ENCODE measurements around the gene MTERF2. TPM values are rescaled to one million over a fixed set of nuclear protein-coding genes. Genes with fewer than 3 reads are reported as not detected.
A peak's percentile ranks its signal among the peaks of the same experiment; 100 is the strongest.

The MTERF2 gene
- total and polyA plus RNA-seq, 5 donors from 2014 or later, result 7.3 to 12.0 (median 9.9) TPM

GRCh38 chr12:106976668-106977067 is 10.3 kb downstream of the MTERF2 start:
- Mint-ChIP-seq H3K27me3 (no peaks in the 10 kb centered on the region), H3K36me3 (peaks cover 13% of the 10 kb centered on the region), H3K4me3 (no peak overlapping the region), H3K4me1 (peaks cover 4 to 18% (median 14%) of the 10 kb centered on the region in 4 donors), H3K9me3 (no peaks in the 10 kb centered on the region), H3K27ac (no peak overlapping the region)
- ATAC-seq (ENCODE audit: low read depth in 2 of 2) (no peak), DNase-seq (no peak)
- no peaks in the 10 kb centered on the region for H3K9me3 ChIP-seq (ENCODE audit: control insufficient read depth in 2 of 2, low read length in 2 of 2)
- no peaks in the 10 kb centered on the region for H3K4me1 ChIP-seq (ENCODE audit: control insufficient read depth, insufficient read depth, low read length, poor library complexity, severe bottlenecking)
- no peaks in the 10 kb centered on the region for H3K27me3 ChIP-seq (ENCODE audit: control insufficient read depth, insufficient read depth, low read length)
- peaks cover 12% of the 10 kb centered on the region for H3K36me3 ChIP-seq (ENCODE audit: control insufficient read depth, insufficient read depth, low read length)
- no peak overlapping the region for H3K4me3 ChIP-seq (ENCODE audit: low read depth, low read length)
- no peak overlapping the region for H3K27ac ChIP-seq (ENCODE audit: insufficient read depth, low read length, poor library complexity, severe bottlenecking)

DNA sequence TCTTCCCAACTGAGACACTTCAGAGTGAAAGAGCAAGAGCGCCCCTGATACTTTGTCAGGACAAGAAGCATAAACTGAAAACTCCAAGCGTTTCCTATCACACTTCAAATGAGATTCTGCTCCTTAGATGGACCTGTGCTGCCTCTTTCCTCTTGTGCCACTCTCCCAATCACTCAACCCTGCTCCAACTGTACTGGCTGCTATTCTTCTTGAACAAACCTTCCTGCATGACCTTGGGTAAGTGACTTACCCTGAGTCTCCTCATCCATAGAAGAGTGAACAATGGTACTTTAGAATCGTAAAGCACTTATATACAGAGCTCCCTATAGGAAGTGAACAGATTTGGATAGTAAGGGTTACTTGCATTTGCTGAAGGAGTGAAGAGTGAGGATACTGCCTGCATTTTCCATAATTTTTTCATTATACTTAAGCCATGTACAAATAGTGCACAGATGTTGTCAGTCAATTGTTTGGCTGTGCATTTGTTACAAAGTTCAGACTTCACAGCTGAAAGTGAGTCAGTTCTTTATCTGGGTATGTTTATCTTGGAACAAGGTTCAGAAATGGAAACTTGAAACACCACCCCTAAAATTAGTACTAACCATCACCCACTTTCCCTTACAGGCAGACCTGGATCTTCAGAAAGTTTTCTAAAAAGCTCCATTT is 10.8 kb downstream of the MTERF2 start:
- Histone ChIP-seq H3K4me1 (ENCODE audit: control insufficient read depth, insufficient read depth, low read length, poor library complexity, severe bottlenecking) (no peaks in the 10 kb centered on the region), H3K27me3 (ENCODE audit: control insufficient read depth, insufficient read depth, low read length) (no peaks in the 10 kb centered on the region), H3K36me3 (ENCODE audit: control insufficient read depth, insufficient read depth, low read length) (peaks cover 16% of the 10 kb centered on the region), H3K4me3 (ENCODE audit: low read depth, low read length) (no peak overlapping the region), H3K9me3 (ENCODE audit: control insufficient read depth in 2 of 2, low read length in 2 of 2) (no peaks in the 10 kb centered on the region), H3K27ac (ENCODE audit: insufficient read depth, low read length, poor library complexity, severe bottlenecking) (no peak overlapping the region)
- Mint-ChIP-seq H3K27ac (no peak overlapping the region), H3K36me3 (peaks cover 18% of the 10 kb centered on the region), H3K9me3 (no peaks in the 10 kb centered on the region), H3K4me1 (peaks cover 4 to 19% (median 15%) of the 10 kb centered on the region in 4 donors), H3K4me3 (no peak overlapping the region), H3K27me3 (no peaks in the 10 kb centered on the region)
- DNase-seq (no peak), ATAC-seq (ENCODE audit: low read depth in 2 of 2) (no peak)

DNA sequence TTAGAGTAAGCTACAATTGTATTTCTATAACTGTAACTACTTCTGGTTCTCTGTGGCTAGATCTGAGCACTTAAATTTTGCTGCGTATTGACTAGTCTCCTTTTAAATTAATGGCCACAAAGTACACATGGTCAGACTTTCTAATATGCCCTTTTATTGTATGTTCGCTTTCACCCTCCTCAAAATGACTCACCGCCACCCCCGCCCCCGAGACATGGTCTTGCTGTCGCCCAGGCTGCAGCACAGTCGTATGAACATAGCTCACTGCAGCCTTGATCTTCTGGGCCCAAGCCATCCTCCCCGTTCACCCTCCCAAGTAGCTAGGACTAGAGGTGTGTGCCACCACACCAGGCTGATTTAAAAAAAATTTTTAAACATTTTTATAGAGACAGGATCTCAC is 11.8 kb downstream of the MTERF2 start:
- peaks cover 21% of the 10 kb centered on the region for H3K36me3 ChIP-seq (ENCODE audit: control insufficient read depth, insufficient read depth, low read length)
- no peak overlapping the region for H3K4me3 ChIP-seq (ENCODE audit: low read depth, low read length)
- no peaks in the 10 kb centered on the region for H3K4me1 ChIP-seq (ENCODE audit: control insufficient read depth, insufficient read depth, low read length, poor library complexity, severe bottlenecking)
- peak overlapping the region; percentile 8 to 80 (median 12) for H3K27ac Mint-ChIP-seq
- H3K9me3 Mint-ChIP-seq, result no peaks in the 10 kb centered on the region
- DNase-seq (no peak), ATAC-seq (ENCODE audit: low read depth in 2 of 2) (no peak)
- no peaks in the 10 kb centered on the region for H3K9me3 ChIP-seq (ENCODE audit: control insufficient read depth in 2 of 2, low read length in 2 of 2)
- H3K36me3 Mint-ChIP-seq, result peaks cover 22% of the 10 kb centered on the region
- no peaks in the 10 kb centered on the region for H3K27me3 Mint-ChIP-seq
- no peak overlapping the region for H3K4me3 Mint-ChIP-seq
- no peaks in the 10 kb centered on the region for H3K27me3 ChIP-seq (ENCODE audit: control insufficient read depth, insufficient read depth, low read length)
- peaks cover 4 to 24% (median 19%) of the 10 kb centered on the region in 4 donors for H3K4me1 Mint-ChIP-seq
- H3K27ac ChIP-seq (ENCODE audit: insufficient read depth, low read length, poor library complexity, severe bottlenecking), result no peak overlapping the region

GRCh38 chr12:106974511-106974910 is 12.4 kb downstream of the MTERF2 start:
- Mint-ChIP-seq H3K27ac (peak overlapping the region in 2 of 3 donors; percentile 12 to 28), H3K36me3 (peaks cover 22% of the 10 kb centered on the region), H3K9me3 (no peaks in the 10 kb centered on the region), H3K4me1 (peaks cover 4 to 24% (median 19%) of the 10 kb centered on the region in 4 donors), H3K4me3 (no peak overlapping the region), H3K27me3 (no peaks in the 10 kb centered on the region)
- H3K27ac ChIP-seq (ENCODE audit: insufficient read depth, low read length, poor library complexity, severe bottlenecking), result no peak overlapping the region
- peaks cover 21% of the 10 kb centered on the region for H3K36me3 ChIP-seq (ENCODE audit: control insufficient read depth, insufficient read depth, low read length)
- no peak overlapping the region for H3K4me3 ChIP-seq (ENCODE audit: low read depth, low read length)
- no peaks in the 10 kb centered on the region for H3K27me3 ChIP-seq (ENCODE audit: control insufficient read depth, insufficient read depth, low read length)
- no peak for DNase-seq
- no peak for ATAC-seq (ENCODE audit: low read depth in 2 of 2)
- H3K4me1 ChIP-seq (ENCODE audit: control insufficient read depth, insufficient read depth, low read length, poor library complexity, severe bottlenecking), result no peaks in the 10 kb centered on the region
- no peaks in the 10 kb centered on the region for H3K9me3 ChIP-seq (ENCODE audit: control insufficient read depth in 2 of 2, low read length in 2 of 2)

DNA sequence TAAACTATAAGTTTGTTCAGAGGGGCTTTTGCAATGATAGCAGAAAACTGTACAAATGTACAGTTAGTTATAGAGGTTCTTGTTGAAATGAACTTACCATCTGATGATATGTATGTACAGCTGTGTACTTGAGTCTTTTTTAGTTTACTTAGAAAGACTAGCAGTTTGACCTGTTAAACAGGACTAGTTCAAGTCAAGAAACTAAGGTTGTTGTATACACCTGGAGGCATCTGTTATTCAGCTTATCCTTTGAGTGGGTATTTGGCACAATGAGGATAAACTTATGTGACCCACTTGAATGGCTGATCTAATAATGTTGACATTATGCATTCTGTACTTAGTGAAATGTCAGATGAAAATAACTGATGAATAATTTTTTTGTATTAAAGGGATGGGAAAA is 13.4 kb downstream of the MTERF2 start:
- H3K27ac Mint-ChIP-seq, result no peak overlapping the region

GRCh38 chr12:106971065-106971464 is 15.9 kb downstream of the MTERF2 start:
- no peaks in the 10 kb centered on the region for H3K27me3 Mint-ChIP-seq
- no peak for ATAC-seq (ENCODE audit: low read depth in 2 of 2)
- peaks cover 35% of the 10 kb centered on the region for H3K36me3 Mint-ChIP-seq
- H3K36me3 ChIP-seq (ENCODE audit: control insufficient read depth, insufficient read depth, low read length), result peaks cover 35% of the 10 kb centered on the region
- no peak overlapping the region for H3K4me3 ChIP-seq (ENCODE audit: low read depth, low read length)
- no peak overlapping the region for H3K4me3 Mint-ChIP-seq
- H3K9me3 Mint-ChIP-seq, result no peaks in the 10 kb centered on the region
- no peak for DNase-seq
- peak overlapping the region in 2 of 3 donors; percentile 34 to 58 for H3K27ac Mint-ChIP-seq
- H3K4me1 Mint-ChIP-seq, result peaks cover 3 to 25% (median 16%) of the 10 kb centered on the region in 4 donors
- no peaks in the 10 kb centered on the region for H3K27me3 ChIP-seq (ENCODE audit: control insufficient read depth, insufficient read depth, low read length)
- no peaks in the 10 kb centered on the region for H3K9me3 ChIP-seq (ENCODE audit: control insufficient read depth in 2 of 2, low read length in 2 of 2)
- no peak overlapping the region for H3K27ac ChIP-seq (ENCODE audit: insufficient read depth, low read length, poor library complexity, severe bottlenecking)
- H3K4me1 ChIP-seq (ENCODE audit: control insufficient read depth, insufficient read depth, low read length, poor library complexity, severe bottlenecking), result no peaks in the 10 kb centered on the region

More for the DNA sequence above, 13.4 kb downstream of the MTERF2 start:
- Histone ChIP-seq H3K4me1 (ENCODE audit: control insufficient read depth, insufficient read depth, low read length, poor library complexity, severe bottlenecking) (no peaks in the 10 kb centered on the region), H3K27me3 (ENCODE audit: control insufficient read depth, insufficient read depth, low read length) (no peaks in the 10 kb centered on the region), H3K4me3 (ENCODE audit: low read depth, low read length) (no peak overlapping the region), H3K27ac (ENCODE audit: insufficient read depth, low read length, poor library complexity, severe bottlenecking) (no peak overlapping the region), H3K36me3 (ENCODE audit: control insufficient read depth, insufficient read depth, low read length) (peaks cover 22% of the 10 kb centered on the region), H3K9me3 (ENCODE audit: control insufficient read depth in 2 of 2, low read length in 2 of 2) (no peaks in the 10 kb centered on the region)
- no peaks in the 10 kb centered on the region for H3K27me3 Mint-ChIP-seq
- no peak overlapping the region for H3K4me3 Mint-ChIP-seq
- peaks cover 4 to 24% (median 18%) of the 10 kb centered on the region in 4 donors for H3K4me1 Mint-ChIP-seq
- peaks cover 22% of the 10 kb centered on the region for H3K36me3 Mint-ChIP-seq
- H3K9me3 Mint-ChIP-seq, result no peaks in the 10 kb centered on the region
- ATAC-seq (ENCODE audit: low read depth in 2 of 2), result no peak
- no peak for DNase-seq

- no peaks in the 10 kb centered on the region for H3K27me3 ChIP-seq (ENCODE audit: control insufficient read depth, insufficient read depth, low read length)
- no peaks in the 10 kb centered on the region for H3K9me3 ChIP-seq (ENCODE audit: control insufficient read depth in 2 of 2, low read length in 2 of 2)
- H3K36me3 Mint-ChIP-seq, result peaks cover 41% of the 10 kb centered on the region
- no peak overlapping the region for H3K27ac Mint-ChIP-seq
- H3K27me3 Mint-ChIP-seq, result no peaks in the 10 kb centered on the region
- DNase-seq (no peak), ATAC-seq (ENCODE audit: low read depth in 2 of 2) (no peak)
- no peak overlapping the region for H3K4me3 Mint-ChIP-seq
- H3K4me1 ChIP-seq (ENCODE audit: control insufficient read depth, insufficient read depth, low read length, poor library complexity, severe bottlenecking), result peaks cover 8% of the 10 kb centered on the region
- peaks cover 16 to 36% (median 23%) of the 10 kb centered on the region in 4 donors for H3K4me1 Mint-ChIP-seq
- peaks cover 20% of the 10 kb centered on the region for H3K36me3 ChIP-seq (ENCODE audit: control insufficient read depth, insufficient read depth, low read length)
- H3K9me3 Mint-ChIP-seq, result no peaks in the 10 kb centered on the region
- H3K4me3 ChIP-seq (ENCODE audit: low read depth, low read length), result no peak overlapping the region
- H3K27ac ChIP-seq (ENCODE audit: insufficient read depth, low read length, poor library complexity, severe bottlenecking), result no peak overlapping the region
Observed at GRCh38 chr12:106964526-106964925, 22.4 kb downstream of the MTERF2 start.

DNA sequence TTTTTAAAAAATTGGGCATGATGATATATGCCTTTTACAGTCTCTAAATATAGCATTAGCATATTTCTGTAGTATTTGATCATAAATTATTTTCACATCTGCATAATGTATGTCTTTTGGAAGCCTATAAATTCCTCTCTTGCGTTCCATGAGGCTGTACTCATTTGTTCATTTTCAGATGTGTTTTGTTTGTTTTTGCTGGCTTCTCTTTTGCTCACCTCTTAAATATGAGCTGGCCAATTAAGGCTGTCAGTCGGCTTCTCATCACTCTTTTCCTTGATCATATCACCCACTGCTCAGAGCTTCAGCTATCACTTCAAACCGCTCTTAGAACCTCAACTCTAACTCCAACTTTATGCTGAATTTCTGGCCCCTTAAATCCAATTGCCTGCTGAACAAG is 24.7 kb downstream of the MTERF2 start:
- Histone ChIP-seq H3K27me3 (ENCODE audit: control insufficient read depth, insufficient read depth, low read length) (no peaks in the 10 kb centered on the region), H3K36me3 (ENCODE audit: control insufficient read depth, insufficient read depth, low read length) (peaks cover 7% of the 10 kb centered on the region), H3K4me3 (ENCODE audit: low read depth, low read length) (no peak overlapping the region), H3K4me1 (ENCODE audit: control insufficient read depth, insufficient read depth, low read length, poor library complexity, severe bottlenecking) (peaks cover 17% of the 10 kb centered on the region), H3K27ac (ENCODE audit: insufficient read depth, low read length, poor library complexity, severe bottlenecking) (no peak overlapping the region), H3K9me3 (ENCODE audit: control insufficient read depth in 2 of 2, low read length in 2 of 2) (no peaks in the 10 kb centered on the region)
- H3K27ac Mint-ChIP-seq, result peak overlapping the region in 1 of 3 donors; percentile 15
- H3K36me3 Mint-ChIP-seq, result peaks cover 33% of the 10 kb centered on the region
- no peaks in the 10 kb centered on the region for H3K9me3 Mint-ChIP-seq
- H3K4me1 Mint-ChIP-seq, result peaks cover 34 to 51% (median 38%) of the 10 kb centered on the region in 4 donors
- no peaks in the 10 kb centered on the region for H3K27me3 Mint-ChIP-seq
- no peak for DNase-seq
- no peak overlapping the region for H3K4me3 Mint-ChIP-seq
- no peak for ATAC-seq (ENCODE audit: low read depth in 2 of 2)
